Measurements from ENCODE around the gene MANSC4. TPM values are rescaled to one million over a fixed set of nuclear protein-coding genes. Genes with fewer than 3 reads are reported as not detected.

Gene MANSC4
- total and polyA plus RNA-seq, 2 of the 13 experiments (the other 11 are each of a cell fraction or from before 2014, with no cell fraction given) = not detected

DNA sequence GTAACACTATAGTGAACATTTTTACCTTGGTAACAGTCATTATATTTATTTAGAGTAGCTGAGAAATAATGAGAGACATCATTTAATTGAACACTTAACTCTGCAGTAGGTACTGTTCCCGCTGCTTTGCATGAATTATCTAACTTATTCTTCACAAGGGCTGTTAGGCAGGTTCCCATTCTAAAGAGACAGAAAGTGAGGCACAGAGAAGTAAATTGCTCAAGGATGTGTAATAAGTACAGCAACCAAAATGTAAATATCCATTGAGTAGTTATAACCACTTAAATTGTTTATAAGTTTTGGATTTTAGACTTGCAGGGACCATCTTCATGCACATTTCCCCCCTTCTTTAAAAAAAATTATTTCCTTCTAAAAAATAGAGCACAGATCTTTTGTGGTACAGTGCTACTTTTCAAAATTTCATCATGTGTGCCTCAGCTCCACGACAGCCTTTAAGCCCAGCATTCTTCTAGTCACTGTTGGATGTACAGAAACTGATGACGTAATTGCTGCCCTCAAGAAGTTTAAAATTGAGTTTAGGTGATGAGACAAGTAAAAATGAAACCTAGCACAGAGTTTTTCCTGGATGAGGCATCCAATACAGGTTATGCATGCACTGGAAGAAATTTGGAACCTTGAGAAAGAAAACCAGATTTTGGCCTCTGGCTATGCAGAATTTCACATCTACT, 6.0 kb upstream of the MANSC4 start:
- 95% methylated on average over 3 of the region's 3 CpGs for WGBS (ENCODE audit: low lambda C conversion rate)
- Histone ChIP-seq H3K79me2 (ENCODE audit: insufficient read depth, low read length) (peaks cover 26% of the 10 kb centered on the region), H3K27me3 (ENCODE audit: control insufficient read depth in 1 of 2, insufficient read depth in 2 of 2, low read length in 2 of 2) (no peaks in the 10 kb centered on the region; a peak in 1 of 5 replicates), H3K9ac (ENCODE audit: insufficient read depth, low read depth, low read length) (no peak overlapping the region), H3K4me1 (ENCODE audit: insufficient read depth, low read length) (peaks cover 17% of the 10 kb centered on the region), H2AFZ (ENCODE audit: low read length) (no peak overlapping the region), H4K20me1 (ENCODE audit: insufficient read depth, low read length) (no peaks in the 10 kb centered on the region), H3K4me2 (ENCODE audit: low read depth, low read length) (no peak overlapping the region), H3K27ac (ENCODE audit: extremely low read length, insufficient read depth, low read length) (no peak overlapping the region), H3K4me3 (replicated peaks in 1 of 3; ENCODE audit: insufficient read depth in 1 of 3, low read depth in 2 of 3, low read length in 3 of 3) (no peak overlapping the region), H3K9me3 (ENCODE audit: low read length) (no peaks in the 10 kb centered on the region), H3K36me3 (replicated peaks in 1 of 2; ENCODE audit: control insufficient read depth in 1 of 2, insufficient read depth in 2 of 2, low read length in 2 of 2) (peaks cover 0 to under 1% of the 10 kb centered on the region in 2 experiments; a peak in 4 of 5 replicates)
- ATAC-seq (no peak), DNase-seq (ENCODE audit: low spot score) (no peak), FAIRE-seq (no peak)
- intact Hi-C loops (cut with micrococcal nuclease; ENCODE audit: unreplicated experiment) (no loop called here), in situ Hi-C loops (cut with HindIII; ENCODE audit: extremely low pct_ligation_motif_present, low pct_unique_long_range_greater_than_20kb) (no loop called here)
- POLR2A ChIA-PET = no interaction called here
- CTCF ChIA-PET (ENCODE audit: low intra/inter-chr PET ratio, low total read pairs) = no interaction called here
- no TSS peak for BruUV-seq (replicated peaks)
- no peak for TF ChIP-seq CHD2 (IDR thresholded peaks at IDR 0.05; ENCODE audit: low read depth, low read length)
- no peak for TF ChIP-seq BHLHE40 (IDR thresholded peaks at IDR 0.05; ENCODE audit: low read length)
- TF ChIP-seq HOXA7 (CRISPR knock-in tag; IDR thresholded peaks at IDR 0.05) = no peak
- TF ChIP-seq ZNF777 (CRISPR knock-in tag; IDR thresholded peaks at IDR 0.05) = no peak
- TF ChIP-seq ISL2 (CRISPR knock-in tag; IDR thresholded peaks at IDR 0.05) = no peak
- no peak for TF ChIP-seq THRA (CRISPR knock-in tag; IDR thresholded peaks at IDR 0.05; ENCODE audit: borderline replicate concordance)
- TF ChIP-seq SNAPC2 (CRISPR knock-in tag; IDR thresholded peaks at IDR 0.05) = no peak
- TF ChIP-seq ZNF547 (CRISPR knock-in tag; IDR thresholded peaks at IDR 0.05) = no peak
